GM21390 (cell line): Measurements from ENCODE around the gene SUCLG1.
A peak's percentile ranks its signal among the peaks of the same experiment; 100 is the strongest.
"Not testable (repeated sequence)": the region's sequence is repeated elsewhere in the genome, so short reads cannot be mapped to it uniquely, and the experiment has no call there.

Source experiments
- ATAC-seq: cut with Tn5 transposase; IDR thresholded peaks from one replicate; pipeline ENCODE4 v1.9.1; 2021; ENCODE audit not compliant: unreplicated experiment

Gene SUCLG1

GRCh38 chr2:84459018-84459943, at the start of gene SUCLG1:
Gene SUCLG1 (minus strand): TSS chr2:84459280. CDS start chr2:84459269, 11 bp downstream.
- peak; percentile 94 for ATAC-seq

- ATAC-seq = no peak
Observed at GRCh38 chr2:84498150-84498799, 39.2 kb upstream of the SUCLG1 start.

- ATAC-seq = no peak
Observed at GRCh38 chr2:84497285-84497684, 38.2 kb upstream of the SUCLG1 start.

- ATAC-seq = no peak
Observed at GRCh38 chr2:84496386-84496785, 37.3 kb upstream of the SUCLG1 start.

GRCh38 chr2:84495539-84496146, 36.6 kb upstream of the SUCLG1 start:
- ATAC-seq = peak; percentile 87

- ATAC-seq = no peak
Observed at GRCh38 chr2:84494070-84494469, 35.0 kb upstream of the SUCLG1 start.

GRCh38 chr2:84493514-84493913, 34.4 kb upstream of the SUCLG1 start:
- ATAC-seq = no peak

- ATAC-seq = no peak
Observed at GRCh38 chr2:84492571-84492970, 33.5 kb upstream of the SUCLG1 start.

GRCh38 chr2:84491741-84492140, 32.7 kb upstream of the SUCLG1 start:
- ATAC-seq = no peak

GRCh38 chr2:84491256-84491655, 32.2 kb upstream of the SUCLG1 start:
- ATAC-seq = no peak

- no peak for ATAC-seq
Observed at GRCh38 chr2:84487298-84487996, 28.4 kb upstream of the SUCLG1 start.

GRCh38 chr2:84486441-84487115, 27.5 kb upstream of the SUCLG1 start:
- ATAC-seq = no peak

GRCh38 chr2:84483320-84483719, 24.2 kb upstream of the SUCLG1 start:
- ATAC-seq = no peak

GRCh38 chr2:84482603-84483002, 23.5 kb upstream of the SUCLG1 start:
- ATAC-seq = no peak

- no peak for ATAC-seq
Observed at GRCh38 chr2:84481702-84482101, 22.6 kb upstream of the SUCLG1 start.

- no peak for ATAC-seq
Observed at GRCh38 chr2:84478867-84479266, 19.8 kb upstream of the SUCLG1 start.

GRCh38 chr2:84477886-84478285, 18.8 kb upstream of the SUCLG1 start:
- ATAC-seq = no peak

GRCh38 chr2:84474176-84474575, 15.1 kb upstream of the SUCLG1 start:
- no peak for ATAC-seq

- ATAC-seq = no peak
Observed at GRCh38 chr2:84472856-84473565, 13.9 kb upstream of the SUCLG1 start.

GRCh38 chr2:84472423-84472822, 13.3 kb upstream of the SUCLG1 start:
- not testable (repeated sequence) for ATAC-seq
